H1 (cell line): ENCODE measurements around the gene PLXNB2. TPM values are rescaled to one million over a fixed set of nuclear protein-coding genes. Genes with fewer than 3 reads are reported as not detected.

Experiments
- CTCF ChIA-PET: fragments of 300-600 bp; sonication (Branson Sonifier 250); formaldehyde crosslinking; loops from one replicate; lab custom pipeline; 2021; ENCODE audit not compliant: partially characterized antibody; lab: Charles Lee
- POLR2A ChIA-PET: fragments of 300-600 bp; sonication (Branson Sonifier 250); formaldehyde crosslinking; loops from one replicate; lab custom pipeline; 2021; ENCODE audit warnings: inconsistent platforms; ENCODE audit not compliant: partially characterized antibody; lab: Charles Lee
- DNase-seq, 2 experiments: peaks; one replicate each; pipeline versions ENCODE4 v3.0.0 to v3.0.0-alpha.2; 2010 to 2022; ENCODE audit warnings: low spot score in 2 of 2, low read depth in 1 of 2, mixed read lengths in 1 of 2
- FAIRE-seq: peaks from 2 replicates; lab custom pipeline; 2011; peaks lifted over from hg19 to GRCh38; lab: Jason Lieb, UNC
- H2AFZ ChIP-seq: 2 replicates; pipeline ENCODE4 v1.8.1; 2012; ENCODE audit warnings: low read length, inconsistent platforms
- H2AK5ac ChIP-seq: 2 replicates; pipeline ENCODE4 v1.6.1; 2013; ENCODE audit warnings: low read depth, low read length
- H2BK120ac ChIP-seq: replicated peaks from 2 replicates; pipeline ENCODE3; 2013; ENCODE audit warnings: low read depth, low read length, inconsistent platforms
- H2BK12ac ChIP-seq: 2 replicates; pipeline ENCODE4 v1.6.1; 2013; ENCODE audit warnings: low read depth, low read length
- H2BK15ac ChIP-seq: 2 replicates; pipeline ENCODE4 v1.6.1; 2013; ENCODE audit warnings: low read length
- H2BK20ac ChIP-seq: 2 replicates; pipeline ENCODE4 v1.6.1; 2013; ENCODE audit warnings: low read length
- H2BK5ac ChIP-seq: 2 replicates; pipeline ENCODE4 v1.6.1; 2013; ENCODE audit warnings: low read depth, low read length
- H3K14ac ChIP-seq: 2 replicates; pipeline ENCODE4 v1.6.1; 2013; ENCODE audit warnings: inconsistent platforms; ENCODE audit not compliant: insufficient read length
- H3K18ac ChIP-seq: 2 replicates; pipeline ENCODE4 v1.6.1; 2013; ENCODE audit warnings: low read length; ENCODE audit errors: extremely low read depth
- H3K23ac ChIP-seq: 2 replicates; pipeline ENCODE4 v1.6.1; 2013; ENCODE audit warnings: inconsistent platforms; ENCODE audit not compliant: insufficient read length
- H3K23me2 ChIP-seq: 2 replicates; pipeline ENCODE4 v1.6.1; 2013; ENCODE audit warnings: low read depth, low read length
- H3K27ac ChIP-seq: 2 replicates; pipeline ENCODE4 v1.6.1; 2011; ENCODE audit warnings: low read depth, low read length, inconsistent platforms
- H3K27me3 ChIP-seq, 4 experiments: replicated peaks in 1 of 4; 1 replicate in 1 of 4; 2 replicates in 3 of 4; pipeline versions ENCODE4 v1.6.1 to v1.8.1; 2011 to 2013; ENCODE audit warnings: low read length in 3 of 4, mild to moderate bottlenecking in 3 of 4, inconsistent platforms in 2 of 4, mixed read lengths in 2 of 4, moderate library complexity in 1 of 4; ENCODE audit not compliant: control insufficient read depth in 3 of 4, insufficient read depth in 3 of 4; ENCODE audit errors: extremely low read depth in 1 of 4
- H3K36me3 ChIP-seq, 4 experiments: 2 replicates each; pipeline versions ENCODE4 v1.6.1 to v1.8.1; 2011 to 2013; ENCODE audit warnings: mild to moderate bottlenecking in 4 of 4, low read length in 3 of 4, moderate library complexity in 2 of 4, control low read depth in 1 of 4, inconsistent platforms in 1 of 4; ENCODE audit not compliant: insufficient read depth in 4 of 4, control insufficient read depth in 2 of 4
- H3K4ac ChIP-seq: replicated peaks from 2 replicates; pipeline ENCODE3; 2013; ENCODE audit warnings: low read length, low read depth, mixed read lengths, inconsistent platforms; ENCODE audit not compliant: insufficient read length
- H3K4me1 ChIP-seq, 4 experiments: replicated peaks in 1 of 4; 1 replicate in 1 of 4; 2 replicates in 3 of 4; pipeline versions ENCODE4 v1.6.1 to v1.8.1; 2011 to 2013; ENCODE audit warnings: low read length in 3 of 4, inconsistent platforms in 2 of 4, mixed read lengths in 1 of 4; ENCODE audit not compliant: insufficient read depth in 4 of 4, control insufficient read depth in 3 of 4
- H3K4me2 ChIP-seq, 2 experiments: 2 replicates each; pipeline versions ENCODE4 v1.6.1 to v1.8.1; 2011 to 2013; ENCODE audit warnings: low read depth in 2 of 2, low read length in 2 of 2, control low read depth in 1 of 2, inconsistent platforms in 1 of 2, mild to moderate bottlenecking in 1 of 2; ENCODE audit not compliant: insufficient read depth in 1 of 2
- H3K4me3 ChIP-seq, 4 experiments: fragments of 200-600, 300-600 bp in 1 of 4; sonication (generic), shearing (Covaris generic), sonication (Bioruptor Twin) in 1 of 4; 2 replicates each; pipeline versions ENCODE4 v1.5.1 to v1.8.1; 2011 to 2016; ENCODE audit warnings: low read length in 4 of 4, low read depth in 3 of 4, control low read depth in 2 of 4, inconsistent platforms in 2 of 4, mild to moderate bottlenecking in 2 of 4, mixed read lengths in 1 of 4, moderate library complexity in 1 of 4; ENCODE audit not compliant: insufficient read depth in 2 of 4; ENCODE audit errors: extremely low read depth in 1 of 4
- H3K56ac ChIP-seq: replicated peaks from 2 replicates; pipeline ENCODE3; 2013; ENCODE audit warnings: low read depth, mild to moderate bottlenecking, mixed read lengths, low read length, inconsistent platforms; ENCODE audit not compliant: insufficient read length
- H3K79me1 ChIP-seq: 2 replicates; pipeline ENCODE4 v1.6.1; 2013; ENCODE audit warnings: low read depth, low read length, control low read depth
- H3K79me2 ChIP-seq, 2 experiments: 2 replicates each; pipeline versions ENCODE4 v1.6.1 to v1.8.1; 2012 to 2013; ENCODE audit warnings: low read length in 2 of 2, mild to moderate bottlenecking in 2 of 2, inconsistent platforms in 1 of 2; ENCODE audit not compliant: insufficient read depth in 2 of 2, control insufficient read depth in 1 of 2
- H3K9ac ChIP-seq, 4 experiments: replicated peaks in 1 of 4; 1 replicate in 1 of 4; 2 replicates in 3 of 4; pipeline versions ENCODE4 v1.6.1 to v1.8.1; 2011 to 2013; ENCODE audit warnings: low read depth in 3 of 4, low read length in 3 of 4, control low read depth in 2 of 4, mild to moderate bottlenecking in 2 of 4, moderate library complexity in 2 of 4, inconsistent platforms in 1 of 4; ENCODE audit errors: extremely low read depth in 1 of 4
- H3K9me3 ChIP-seq, 2 experiments: 2 replicates each; pipeline versions ENCODE4 v1.6.1 to v1.8.1; 2012 to 2013; ENCODE audit warnings: mild to moderate bottlenecking in 2 of 2, moderate library complexity in 2 of 2, control low read depth in 1 of 2, inconsistent platforms in 1 of 2, low read depth in 1 of 2, low read length in 1 of 2, mixed read lengths in 1 of 2; ENCODE audit not compliant: insufficient read depth in 2 of 2
- H4K20me1 ChIP-seq, 2 experiments: replicated peaks in 1 of 2; 2 replicates each; pipeline versions ENCODE3 to v1.8.1; 2011 to 2013; ENCODE audit warnings: inconsistent platforms in 2 of 2, low read length in 2 of 2, mild to moderate bottlenecking in 1 of 2; ENCODE audit not compliant: insufficient read depth in 2 of 2, control insufficient read depth in 1 of 2
- H4K5ac ChIP-seq: 2 replicates; pipeline ENCODE4 v1.6.1; 2013; ENCODE audit warnings: low read length, low read depth, mixed read lengths, inconsistent platforms; ENCODE audit not compliant: insufficient read length
- H4K8ac ChIP-seq: 2 replicates; pipeline ENCODE4 v1.8.0; 2013; ENCODE audit warnings: mild to moderate bottlenecking, moderate library complexity, low read length, inconsistent platforms; ENCODE audit not compliant: insufficient read depth; ENCODE audit errors: extremely low read depth
- H4K91ac ChIP-seq: replicated peaks from 2 replicates; pipeline ENCODE3; 2013; ENCODE audit warnings: low read length, mixed read lengths, inconsistent platforms; ENCODE audit not compliant: insufficient read length
- EGR1 ChIP-seq: IDR thresholded peaks from 2 replicates; pipeline ENCODE4 v1.6.1; 2011; ENCODE audit warnings: low read depth, low read length, borderline replicate concordance
- RFX5 ChIP-seq: IDR thresholded peaks from 2 replicates; pipeline ENCODE4 v1.6.1; 2011; ENCODE audit warnings: low read depth, low read length, improper control_type of control experiment, borderline replicate concordance
- TAF7 ChIP-seq: optimal IDR thresholded peaks from 2 replicates; pipeline ENCODE3; 2011; ENCODE audit warnings: low read depth, mild to moderate bottlenecking, inconsistent platforms, low read length, moderate library complexity, borderline replicate concordance
- WGBS, 2 experiments: shearing (Covaris generic) in 1 of 2; methylation state at CpG; one replicate each; pipeline versions ENCODE4 v1.1.6 to v1.1.7; 2013 to 2015; ENCODE audit warnings: low lambda C conversion rate in 2 of 2, mixed read lengths in 2 of 2, inconsistent platforms in 1 of 2, low coverage in 1 of 2, missing lambda C conversion rate in 1 of 2; ENCODE audit not compliant: insufficient replicate concordance in 2 of 2, insufficient coverage in 1 of 2, insufficient read length in 1 of 2; ENCODE audit errors: extremely low coverage in 1 of 2, missing lambda C conversion rate in 1 of 2; 5-methylcytosine and 5-hydroxymethylcytosine counted together
- polyA plus RNA-seq, 7 experiments: library from polyadenylated mRNA; depleted of rRNA in 3 of 7; stranded (reverse) in 5 of 7; unstranded in 2 of 7; fragments of >200 nt in 5 of 7; fragments of 200-250 nt in 2 of 7; gene quantifications; 1 replicate in 5 of 7; 2 replicates in 1 of 7; 4 replicates in 1 of 7; pipeline versions ENCODE4 v1.2.1 to v1.2.3, GENCODE V29; 2011 to 2013; ENCODE audit warnings: missing spikeins in 2 of 7, mixed read lengths in 2 of 7
- total RNA-seq: library from RNA; stranded (reverse); fragmentation: NEBNext Ultra II Directional; extraction: Animal tissue kit (Norgen Biotek cat#: 25700); gene quantifications from 2 replicates; pipeline ENCODE4 v1.2.1, GENCODE V29; 2021

The PLXNB2 gene
- total and polyA plus RNA-seq, 2 of the 8 experiments (the other 6 are each of a cell fraction or from before 2014, with no cell fraction given) = 58.3 to 92.8 TPM

- Histone ChIP-seq H4K8ac (no peak overlapping the region), H3K23me2 (no peaks in the 10 kb centered on the region), H4K20me1 (peaks cover 0 to 10% of the 10 kb centered on the region in 2 experiments), H2BK5ac (no peak overlapping the region), H2BK12ac (no peak overlapping the region), H2BK20ac (no peak overlapping the region), H4K5ac (no peak overlapping the region), H3K23ac (no peak overlapping the region), H3K27ac (no peak overlapping the region), H3K9me3 (peaks cover 3 to 12% of the 10 kb centered on the region in 2 experiments; a peak in 3 of 4 replicates), H3K79me2 (no peaks in the 10 kb centered on the region), H3K36me3 (peaks cover 26 to 87% (median 45%) of the 10 kb centered on the region in 4 experiments), H3K56ac (no peak overlapping the region), H2AK5ac (no peak overlapping the region), H3K4me1 (peaks cover 0 to 2% (median 0%) of the 10 kb centered on the region in 4 experiments; a peak in 2 of 7 replicates), H2BK120ac (no peak overlapping the region), H3K4me2 (no peak overlapping the region), H3K18ac (no peak overlapping the region), H3K79me1 (no peaks in the 10 kb centered on the region), H2BK15ac (no peak overlapping the region), H3K14ac (no peak overlapping the region), H3K4ac (no peak overlapping the region), H3K4me3 (no peak overlapping the region), H2AFZ (no peak overlapping the region), H3K9ac (no peak overlapping the region), H4K91ac (no peak overlapping the region), H3K27me3 (no peaks in the 10 kb centered on the region)
- WGBS, 2 experiments = 92% methylated on average over 33 of the region's 36 CpGs; no CpG with 5 or more reads in 1 of the 2 experiments
- FAIRE-seq = no peak
- DNase-seq = no peak
- TF ChIP-seq RFX5 (no peak), TAF7 (no peak), EGR1 (no peak)
- POLR2A ChIA-PET = interaction anchor here (1.0 to 1.2 kb wide), 3 partner anchors 12 to 161 kb away, joined by 3 to 6 read pairs (median 4); no protein-coding TSS in a partner anchor
- CTCF ChIA-PET = interaction anchor here (1.2 to 3.5 kb wide), 4 partner anchors 9 to 60 kb away, joined by 3 to 11 read pairs (median 5); no protein-coding TSS in a partner anchor
These were observed 26.1 kb downstream of the PLXNB2 start for GRCh38 chr22:50281384-50281760.
